HG03565 (cell line): ENCODE data around the gene SLC6A18.
"Not testable (repeated sequence)": the region's sequence is repeated elsewhere in the genome, so short reads cannot be mapped to it uniquely, and the experiment has no call there.

Experiments used
- ATAC-seq: cut with Tn5 transposase; IDR thresholded peaks from one replicate; pipeline ENCODE4 v1.9.1; 2021; ENCODE audit warnings: mild to moderate bottlenecking, moderate library complexity; ENCODE audit not compliant: unreplicated experiment

The SLC6A18 gene

GRCh38 chr5:1228120-1228519, 2.9 kb downstream of the SLC6A18 start:
- no peak for ATAC-seq

GRCh38 chr5:1229023-1229422, 3.8 kb downstream of the SLC6A18 start:
- not testable (repeated sequence) for ATAC-seq

GRCh38 chr5:1229822-1230221, 4.6 kb downstream of the SLC6A18 start:
- no peak for ATAC-seq

GRCh38 chr5:1230551-1230950, 5.4 kb downstream of the SLC6A18 start:
- ATAC-seq = no peak

- no peak for ATAC-seq
Measured at GRCh38 chr5:1231354-1231905, 6.2 kb downstream of the SLC6A18 start.

GRCh38 chr5:1232780-1233179, 7.6 kb downstream of the SLC6A18 start:
- no peak for ATAC-seq

GRCh38 chr5:1235379-1235778, 10.2 kb downstream of the SLC6A18 start:
- no peak for ATAC-seq

GRCh38 chr5:1235838-1236237, 10.7 kb downstream of the SLC6A18 start:
- ATAC-seq = no peak

- ATAC-seq = no peak
Measured at GRCh38 chr5:1239505-1240251, 14.5 kb downstream of the SLC6A18 start.

- no peak for ATAC-seq
Measured at GRCh38 chr5:1240496-1241260, 15.5 kb downstream of the SLC6A18 start.

- ATAC-seq = no peak
Measured at GRCh38 chr5:1241509-1242080, 16.4 kb downstream of the SLC6A18 start.

GRCh38 chr5:1242733-1243486, 17.7 kb downstream of the SLC6A18 start:
- no peak for ATAC-seq

GRCh38 chr5:1243487-1244130, 18.4 kb downstream of the SLC6A18 start:
- ATAC-seq = no peak

GRCh38 chr5:1244255-1244654, 19.1 kb downstream of the SLC6A18 start:
- no peak for ATAC-seq

GRCh38 chr5:1244976-1245375, 19.8 kb downstream of the SLC6A18 start:
- no peak for ATAC-seq

GRCh38 chr5:1245905-1246576, 20.9 kb downstream of the SLC6A18 start:
- no peak for ATAC-seq

GRCh38 chr5:1246711-1247431, 21.7 kb downstream of the SLC6A18 start:
- no peak for ATAC-seq

GRCh38 chr5:1247811-1248210, 22.6 kb downstream of the SLC6A18 start:
- ATAC-seq = no peak
